Naive thymus-derived CD8-positive, alpha-beta T cell (primary cell): Measurements from ENCODE around the gene CAMKMT. TPM values are rescaled to one million over a fixed set of nuclear protein-coding genes. Genes with fewer than 3 reads are reported as not detected.
A peak's percentile ranks its signal among the peaks of the same experiment; 100 is the strongest.

Source experiments
- ATAC-seq, 2 donors: fragments of 150-1000 bp; cut with Tn5 transposase in 1 of 2; sonication (Bioruptor Pico), chemical (Tn5 transposase) in 1 of 2; 1 replicate in 1 of 2; 2 replicates in 1 of 2; pipeline ENCODE4 v1.10.0; 2021; ENCODE audit warnings: mild to moderate bottlenecking in 2 of 2, moderate library complexity in 2 of 2
- POLR2A ChIA-PET: fragments of 350-600 bp; sonication (Branson Sonifier 250); formaldehyde crosslinking; loops from one replicate; lab custom pipeline; 2021; ENCODE audit warnings: antibody characterized with exemption; lab: Charles Lee
- DNase-seq, 10 donors: peaks; one replicate each; pipeline versions ENCODE4 v3.0.0 to v3.0.0-alpha.2; 2020 to 2022
- H3K27ac Mint-ChIP-seq, 10 donors: one replicate each; pipeline ENCODE4 v1.8.0; 2020 to 2022; ENCODE audit warnings: mild to moderate bottlenecking in 10 of 10, mixed read lengths in 10 of 10, moderate library complexity in 4 of 10, inconsistent platforms in 1 of 10
- H3K27me3 Mint-ChIP-seq, 5 donors: one replicate each; pipeline ENCODE4 v1.8.0; 2021 to 2022; ENCODE audit warnings: mixed read lengths in 5 of 5
- H3K36me3 Mint-ChIP-seq, 3 donors: one replicate each; pipeline ENCODE4 v1.8.0; 2020 to 2022; ENCODE audit warnings: mixed read lengths in 3 of 3, mild to moderate bottlenecking in 2 of 3, inconsistent platforms in 1 of 3
- H3K4me1 Mint-ChIP-seq, 4 donors: one replicate each; pipeline ENCODE4 v1.8.0; 2021 to 2022; ENCODE audit warnings: mixed read lengths in 4 of 4
- H3K4me3 Mint-ChIP-seq, 10 donors: one replicate each; pipeline ENCODE4 v1.8.0; 2020 to 2022; ENCODE audit warnings: mild to moderate bottlenecking in 10 of 10, mixed read lengths in 10 of 10, moderate library complexity in 6 of 10, inconsistent platforms in 1 of 10
- H3K9me3 Mint-ChIP-seq, 9 donors: one replicate each; pipeline ENCODE4 v1.8.0; 2020 to 2022; ENCODE audit warnings: mixed read lengths in 9 of 9, mild to moderate bottlenecking in 3 of 9, inconsistent platforms in 1 of 9, moderate library complexity in 1 of 9
- polyA plus RNA-seq, 3 donors: library from polyadenylated mRNA; unstranded; fragments of 300-500 nt; fragmentation: Illumina TruSeq; gene quantifications; one replicate each; pipeline ENCODE4 v1.2.3, GENCODE V29; 2021
- total RNA-seq, 8 experiments: library from RNA in 2 of 8; stranded (reverse) in 2 of 8; gene quantifications; one replicate each; pipeline ENCODE4 v1.2.3 and lab custom pipeline; 2021 to 2026

CAMKMT gene
- total RNA-seq: 10 to 100 TPM; 17.1 to 20.5 TPM
- 10 to 100 TPM; 17.8 to 22.9 (median 20.8) TPM for polyA plus RNA-seq
- total RNA-seq (lab: John Stamatoyannopoulos, UW): 7.5 to 13.8 (median 10.8) reads per million in 6 experiments

DNA sequence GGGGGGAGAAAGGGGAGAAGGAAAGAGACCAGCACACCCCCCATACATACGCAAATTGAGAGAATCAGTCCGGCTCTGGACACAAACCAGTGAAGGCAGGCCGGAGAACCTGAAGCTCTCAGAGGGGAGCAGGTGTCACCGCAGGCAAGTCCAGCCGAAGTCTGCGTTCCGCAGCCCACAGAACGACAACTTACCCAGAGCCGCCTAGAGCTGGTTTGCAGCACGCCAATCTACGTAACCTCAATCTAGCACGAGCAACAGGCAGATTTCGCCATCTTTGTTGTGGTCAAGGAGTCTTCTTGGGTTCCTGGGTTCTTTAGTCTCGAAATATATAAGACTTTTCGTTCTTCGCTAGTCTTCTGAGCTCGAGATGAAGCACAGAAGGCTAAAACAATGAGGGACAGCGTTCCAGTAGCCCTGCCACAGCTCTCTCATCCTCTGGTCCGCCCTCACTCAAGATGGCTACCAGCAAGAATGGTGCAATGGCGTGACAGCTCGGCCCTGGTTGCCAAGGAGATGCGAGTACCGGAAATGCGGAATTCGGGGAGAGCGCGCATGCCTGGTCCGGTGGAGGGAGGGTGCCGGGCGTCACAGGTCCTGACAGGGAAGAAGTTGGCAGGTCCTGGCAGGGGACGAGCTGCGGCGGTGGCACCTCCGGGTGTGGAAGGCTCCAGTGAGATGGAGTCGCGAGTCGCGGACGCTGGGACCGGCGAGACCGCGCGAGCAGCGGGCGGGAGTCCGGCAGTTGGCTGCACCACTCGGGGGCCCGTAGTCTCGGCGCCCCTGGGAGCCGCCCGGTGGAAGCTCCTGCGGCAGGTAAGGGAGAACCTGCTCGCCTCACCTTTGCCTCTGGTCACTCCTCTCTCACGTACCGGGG is at the start of gene CAMKMT, which contains the start of gene PREPL:
TSS of gene CAMKMT (plus strand) at position 618 of the 877 bp plus-strand sequence.
TSS of gene PREPL (minus strand) at position 165 of the 877 bp plus-strand sequence. CDS start 15,152 bp downstream, outside the sequence.
- ATAC-seq (peak; percentile 84), DNase-seq (peak; percentile 93 to 99 (median 98))
- H3K4me3 Mint-ChIP-seq: peak within 1 kb of the TSS; percentile 89 to 100 (median 98)
- H3K27me3 Mint-ChIP-seq: peaks cover 0 to 1% (median 0%) of the 10 kb centered on the region in 5 donors
- H3K4me1 Mint-ChIP-seq: peaks cover 19 to 64% (median 60%) of the 10 kb centered on the region in 4 donors
- peak within 1 kb of the TSS; percentile 99 to 100 (median 100) for H3K27ac Mint-ChIP-seq
- no peaks in the 10 kb centered on the region for H3K9me3 Mint-ChIP-seq
- peaks cover 0 to 1% (median 0%) of the 10 kb centered on the region in 3 donors for H3K36me3 Mint-ChIP-seq
- POLR2A ChIA-PET: interaction anchor here (0.6 to 3.1 kb wide), 20 partner anchors 8 to 1699 kb away, joined by 3 to 50 read pairs (median 4); partner anchors contain the start of genes LRPPRC, PPM1B and THADA

DNA sequence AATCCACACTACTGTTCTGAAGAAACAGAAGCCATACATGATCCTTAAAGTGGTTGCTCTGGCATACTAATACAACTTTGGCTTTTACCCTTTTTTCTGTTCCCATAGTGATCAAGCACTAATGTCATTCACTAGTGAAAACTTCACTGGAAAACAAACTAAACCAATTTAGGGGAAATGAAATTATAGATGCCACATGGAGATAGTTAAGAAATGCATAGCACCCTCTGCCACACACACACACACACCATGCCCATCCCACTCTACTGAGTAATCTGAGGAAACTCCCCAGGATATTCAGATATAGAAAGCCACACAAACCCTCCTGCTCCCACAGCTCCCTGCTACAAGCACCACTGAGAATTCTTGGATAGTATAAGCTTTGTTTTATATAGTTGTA is 47.4 kb upstream of the CAMKMT start:
- no peak for ATAC-seq
- H3K27ac Mint-ChIP-seq: no peak overlapping the region

DNA sequence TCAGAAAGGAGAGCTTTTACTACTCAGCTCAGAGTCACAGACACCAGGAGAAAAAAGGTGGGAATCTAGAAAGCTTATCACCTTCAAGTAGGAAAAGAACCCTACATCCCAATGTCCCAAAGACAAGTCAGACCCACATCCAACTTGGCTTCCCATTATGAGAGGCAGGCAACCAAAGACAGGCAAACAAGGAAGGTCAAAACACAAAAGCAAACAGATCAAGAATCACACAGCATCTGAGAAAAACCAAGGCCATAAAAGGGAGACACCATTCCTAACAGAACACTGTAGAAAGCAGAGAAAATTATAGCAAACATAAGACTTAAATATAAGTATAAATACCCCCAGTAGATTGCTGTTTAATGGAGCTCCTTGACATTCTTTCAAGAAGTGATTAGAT is 45.8 kb upstream of the CAMKMT start:
- POLR2A ChIA-PET: no interaction called here
- DNase-seq (no peak), ATAC-seq (no peak)
- H3K27ac Mint-ChIP-seq: peak overlapping the region in 2 of 10 donors; percentile 2 to 36
- H3K27me3 Mint-ChIP-seq: no peaks in the 10 kb centered on the region
- no peak overlapping the region for H3K4me3 Mint-ChIP-seq
- H3K4me1 Mint-ChIP-seq: peaks cover 0 to 4% (median 0%) of the 10 kb centered on the region in 4 donors
- H3K36me3 Mint-ChIP-seq: peaks cover 32 to 92% (median 72%) of the 10 kb centered on the region in 3 donors
- peaks cover 0 to 22% (median 14%) of the 10 kb centered on the region in 9 donors for H3K9me3 Mint-ChIP-seq

More for the DNA sequence above, 47.4 kb upstream of the CAMKMT start:
- no peak for DNase-seq
- Mint-ChIP-seq H3K4me3 (no peak overlapping the region), H3K9me3 (peaks cover 4 to 35% (median 24%) of the 10 kb centered on the region in 9 donors), H3K27me3 (no peaks in the 10 kb centered on the region), H3K4me1 (peaks cover 0 to 4% (median 0%) of the 10 kb centered on the region in 4 donors), H3K36me3 (peaks cover 40 to 77% (median 67%) of the 10 kb centered on the region in 3 donors)
- POLR2A ChIA-PET: no interaction called here

GRCh38 chr2:44320832-44321231 is 40.9 kb upstream of the CAMKMT start:
- no peak overlapping the region for H3K27ac Mint-ChIP-seq
- H3K36me3 Mint-ChIP-seq: peaks cover 15 to 93% (median 52%) of the 10 kb centered on the region in 3 donors
- DNase-seq (no peak), ATAC-seq (no peak)
- H3K9me3 Mint-ChIP-seq: no peaks in the 10 kb centered on the region
- POLR2A ChIA-PET: no interaction called here
- no peaks in the 10 kb centered on the region for H3K27me3 Mint-ChIP-seq
- H3K4me1 Mint-ChIP-seq: peaks cover 0 to 10% (median 0%) of the 10 kb centered on the region in 4 donors
- no peak overlapping the region for H3K4me3 Mint-ChIP-seq

DNA sequence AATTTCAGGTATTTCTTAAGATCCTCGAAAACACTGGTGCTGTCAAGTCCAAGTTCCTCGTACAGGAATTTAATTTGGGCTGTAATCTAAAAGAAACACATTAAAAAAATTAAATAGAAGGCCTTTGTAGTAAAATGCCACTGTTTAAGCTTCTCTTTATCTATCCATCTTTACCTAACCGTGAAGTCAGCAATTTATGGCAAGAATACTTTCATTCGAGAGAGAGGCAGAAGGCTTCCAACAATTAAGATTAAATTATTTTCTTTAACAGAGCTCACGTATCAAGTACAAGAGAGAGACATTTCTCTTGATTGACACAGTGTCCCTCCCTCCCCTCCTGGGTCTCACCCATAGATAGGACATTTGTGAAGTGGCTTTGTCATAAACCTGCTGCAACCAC is 40.4 kb upstream of the CAMKMT start:
- no peaks in the 10 kb centered on the region for H3K27me3 Mint-ChIP-seq
- H3K36me3 Mint-ChIP-seq: peaks cover 10 to 92% (median 49%) of the 10 kb centered on the region in 3 donors
- DNase-seq (no peak), ATAC-seq (no peak)
- POLR2A ChIA-PET: no interaction called here
- H3K27ac Mint-ChIP-seq: no peak overlapping the region
- H3K4me3 Mint-ChIP-seq: no peak overlapping the region
- H3K4me1 Mint-ChIP-seq: peaks cover 0 to 8% (median 0%) of the 10 kb centered on the region in 4 donors
- no peaks in the 10 kb centered on the region for H3K9me3 Mint-ChIP-seq

DNA sequence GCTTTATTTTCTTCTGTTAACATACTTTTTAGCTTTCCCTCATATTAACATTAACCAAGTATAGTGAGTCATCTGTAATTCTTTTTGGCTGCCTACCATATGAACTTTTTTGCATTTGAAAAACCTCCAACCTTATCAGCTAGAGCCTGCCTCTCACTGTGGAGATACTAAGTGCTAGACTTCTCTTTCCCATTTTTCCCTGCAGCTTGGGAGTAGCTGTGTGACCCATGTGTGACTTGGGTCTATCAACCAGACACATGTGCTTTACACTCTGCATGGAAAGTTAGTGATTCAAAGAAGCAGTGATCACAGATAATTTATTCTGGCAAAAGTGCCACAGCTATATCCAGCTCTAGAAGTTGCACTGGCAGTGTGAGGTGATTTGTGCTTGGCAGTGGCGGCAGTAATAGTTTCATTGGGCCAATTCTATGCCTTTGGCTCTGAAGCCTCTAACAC is 36.7 kb upstream of the CAMKMT start:
- H3K27me3 Mint-ChIP-seq: no peaks in the 10 kb centered on the region
- no peak for DNase-seq
- H3K4me1 Mint-ChIP-seq: peaks cover 0 to 6% (median 0%) of the 10 kb centered on the region in 4 donors
- no peak overlapping the region for H3K4me3 Mint-ChIP-seq
- POLR2A ChIA-PET: no interaction called here
- peak overlapping the region in 2 of 10 donors; percentile 24 to 62 for H3K27ac Mint-ChIP-seq
- H3K36me3 Mint-ChIP-seq: peaks cover 0 to 96% (median 44%) of the 10 kb centered on the region in 3 donors
- no peaks in the 10 kb centered on the region for H3K9me3 Mint-ChIP-seq
- ATAC-seq: no peak

GRCh38 chr2:44325897-44326296 is 35.9 kb upstream of the CAMKMT start:
- Mint-ChIP-seq H3K27ac (no peak overlapping the region), H3K4me1 (peaks cover 0 to 6% (median 1%) of the 10 kb centered on the region in 4 donors), H3K4me3 (no peak overlapping the region), H3K36me3 (peaks cover 0 to 94% (median 42%) of the 10 kb centered on the region in 3 donors), H3K9me3 (no peaks in the 10 kb centered on the region), H3K27me3 (no peaks in the 10 kb centered on the region)
- ATAC-seq (no peak), DNase-seq (no peak)
- POLR2A ChIA-PET: interaction anchor here (0.7 kb wide), 2 partner anchors 24 to 331 kb away, joined by 4 to 5 read pairs; no protein-coding TSS in a partner anchor

- ATAC-seq (no peak), DNase-seq (no peak)
- POLR2A ChIA-PET: interaction anchor here (0.7 kb wide), 1 partner anchor 58 kb away, joined by 5 read pairs; no protein-coding TSS in a partner anchor
- Mint-ChIP-seq H3K27me3 (no peaks in the 10 kb centered on the region), H3K4me1 (peaks cover 0 to 6% (median 1%) of the 10 kb centered on the region in 4 donors), H3K9me3 (no peaks in the 10 kb centered on the region), H3K27ac (no peak overlapping the region), H3K4me3 (no peak overlapping the region), H3K36me3 (peaks cover 0 to 94% (median 37%) of the 10 kb centered on the region in 3 donors)
These were observed 35.0 kb upstream of the CAMKMT start for GRCh38 chr2:44326548-44327264.

DNA sequence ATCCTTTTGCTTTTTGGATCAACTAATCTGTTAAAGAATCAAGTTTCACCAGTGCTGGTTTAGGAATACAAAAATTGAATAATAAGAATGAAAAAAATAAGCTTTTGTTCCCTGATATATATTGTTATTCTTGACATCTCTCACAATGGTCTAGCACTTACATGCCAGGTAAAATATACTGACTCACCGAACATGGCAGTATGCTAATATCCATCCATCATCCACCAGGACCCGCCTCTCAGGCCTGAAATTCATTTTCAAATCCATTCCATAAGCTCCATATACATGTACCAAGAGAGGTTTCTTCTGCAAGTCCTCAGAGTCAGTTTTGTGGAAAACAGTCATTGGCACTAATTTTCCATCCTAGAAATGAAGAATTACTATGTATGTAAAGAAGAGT is 33.0 kb upstream of the CAMKMT start:
- Mint-ChIP-seq H3K9me3 (no peaks in the 10 kb centered on the region), H3K4me3 (no peak overlapping the region), H3K4me1 (peaks cover 0 to 4% (median 1%) of the 10 kb centered on the region in 4 donors), H3K27me3 (no peaks in the 10 kb centered on the region), H3K27ac (no peak overlapping the region), H3K36me3 (peaks cover 0 to 97% (median 33%) of the 10 kb centered on the region in 3 donors)
- DNase-seq: no peak
- no peak for ATAC-seq
- POLR2A ChIA-PET: no interaction called here

DNA sequence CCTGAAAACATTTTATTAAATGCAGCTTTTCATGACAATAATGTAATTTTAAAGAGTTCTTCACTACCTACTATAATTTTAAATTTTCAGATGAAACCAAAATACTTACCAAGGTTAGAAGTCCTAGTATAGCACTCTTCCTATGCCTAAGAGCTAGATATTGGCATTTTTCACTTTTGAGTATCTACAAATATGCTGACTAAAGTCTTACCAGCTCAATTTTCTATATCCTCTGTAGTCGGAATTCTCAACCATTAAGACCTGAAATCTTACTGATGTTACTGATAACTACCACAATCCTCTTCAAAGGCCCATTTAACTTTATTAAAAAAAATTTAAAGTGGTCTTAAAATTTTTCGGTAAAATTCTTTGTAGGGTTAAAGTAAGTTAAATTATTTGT is 32.4 kb upstream of the CAMKMT start:
- Mint-ChIP-seq H3K27ac (peak overlapping the region in 1 of 10 donors; percentile 27), H3K36me3 (peaks cover 0 to 95% (median 33%) of the 10 kb centered on the region in 3 donors), H3K4me3 (no peak overlapping the region), H3K4me1 (peaks cover 0 to 4% (median 1%) of the 10 kb centered on the region in 4 donors), H3K27me3 (no peaks in the 10 kb centered on the region), H3K9me3 (no peaks in the 10 kb centered on the region)
- POLR2A ChIA-PET: no interaction called here
- ATAC-seq (no peak), DNase-seq (no peak)

DNA sequence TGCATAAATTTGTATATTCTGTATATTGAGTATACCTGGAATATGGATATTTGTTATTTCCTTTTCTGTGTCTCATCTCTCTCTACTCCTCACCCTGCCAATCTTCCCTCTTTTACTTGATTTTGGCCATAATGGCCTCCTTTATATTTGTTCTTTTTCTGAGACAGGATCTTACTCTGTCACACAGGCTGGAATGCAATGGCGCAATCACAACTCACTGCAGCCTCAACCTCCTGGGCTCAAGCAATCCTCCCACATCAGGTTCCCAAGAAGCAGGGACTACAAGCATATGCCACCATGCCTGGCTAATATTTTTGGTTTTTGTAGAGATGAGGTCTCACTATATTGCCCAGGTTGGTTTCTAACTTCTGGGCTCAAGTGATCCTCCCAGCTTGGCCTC is 30.9 kb upstream of the CAMKMT start:
- H3K4me1 Mint-ChIP-seq: peaks cover 2 to 8% (median 6%) of the 10 kb centered on the region in 4 donors
- no peaks in the 10 kb centered on the region for H3K27me3 Mint-ChIP-seq
- ATAC-seq: no peak
- H3K36me3 Mint-ChIP-seq: peaks cover 4 to 86% (median 25%) of the 10 kb centered on the region in 3 donors
- DNase-seq: no peak
- peak overlapping the region in 8 of 10 donors; percentile 1 to 65 (median 26) for H3K27ac Mint-ChIP-seq
- POLR2A ChIA-PET: no interaction called here
- H3K9me3 Mint-ChIP-seq: no peaks in the 10 kb centered on the region
- no peak overlapping the region for H3K4me3 Mint-ChIP-seq

DNA sequence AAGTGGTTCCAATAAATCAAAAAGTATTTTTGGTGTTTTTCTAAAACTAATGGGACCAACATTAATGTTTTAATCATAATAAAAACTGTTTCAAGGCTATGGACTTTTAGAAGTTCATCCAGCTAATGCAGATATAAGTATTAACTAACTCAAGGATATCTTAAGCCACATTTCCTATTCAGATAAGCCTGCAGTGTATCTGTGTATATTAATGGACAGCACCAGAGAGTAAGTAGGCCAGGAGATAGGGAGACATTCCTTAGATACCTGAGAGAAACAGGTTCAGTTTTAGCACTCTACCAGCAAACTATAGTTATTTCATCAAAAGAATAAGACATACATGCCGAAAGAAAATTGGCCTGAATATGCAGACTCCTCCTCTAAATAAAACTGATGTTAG is 27.8 kb upstream of the CAMKMT start:
- H3K4me3 Mint-ChIP-seq: no peak overlapping the region
- peak overlapping the region in 2 of 10 donors; percentile 9 to 55 for H3K27ac Mint-ChIP-seq
- H3K36me3 Mint-ChIP-seq: peaks cover 20 to 85% (median 44%) of the 10 kb centered on the region in 3 donors
- H3K27me3 Mint-ChIP-seq: no peaks in the 10 kb centered on the region
- H3K4me1 Mint-ChIP-seq: peaks cover 7 to 26% (median 13%) of the 10 kb centered on the region in 4 donors
- POLR2A ChIA-PET: no interaction called here
- DNase-seq (no peak), ATAC-seq (no peak)
- H3K9me3 Mint-ChIP-seq: peaks cover 0 to 5% (median 0%) of the 10 kb centered on the region in 9 donors
